GM19395 (cell line): ENCODE data around the gene IRF4.
"Not testable (repeated sequence)": the region's sequence is repeated elsewhere in the genome, so short reads cannot be mapped to it uniquely, and the experiment has no call there.

ENCODE experiments used
- ATAC-seq: cut with Tn5 transposase; IDR thresholded peaks from one replicate; pipeline ENCODE4 v1.9.1; 2021; ENCODE audit warnings: mild to moderate bottlenecking, moderate library complexity; ENCODE audit not compliant: unreplicated experiment

The IRF4 gene

DNA sequence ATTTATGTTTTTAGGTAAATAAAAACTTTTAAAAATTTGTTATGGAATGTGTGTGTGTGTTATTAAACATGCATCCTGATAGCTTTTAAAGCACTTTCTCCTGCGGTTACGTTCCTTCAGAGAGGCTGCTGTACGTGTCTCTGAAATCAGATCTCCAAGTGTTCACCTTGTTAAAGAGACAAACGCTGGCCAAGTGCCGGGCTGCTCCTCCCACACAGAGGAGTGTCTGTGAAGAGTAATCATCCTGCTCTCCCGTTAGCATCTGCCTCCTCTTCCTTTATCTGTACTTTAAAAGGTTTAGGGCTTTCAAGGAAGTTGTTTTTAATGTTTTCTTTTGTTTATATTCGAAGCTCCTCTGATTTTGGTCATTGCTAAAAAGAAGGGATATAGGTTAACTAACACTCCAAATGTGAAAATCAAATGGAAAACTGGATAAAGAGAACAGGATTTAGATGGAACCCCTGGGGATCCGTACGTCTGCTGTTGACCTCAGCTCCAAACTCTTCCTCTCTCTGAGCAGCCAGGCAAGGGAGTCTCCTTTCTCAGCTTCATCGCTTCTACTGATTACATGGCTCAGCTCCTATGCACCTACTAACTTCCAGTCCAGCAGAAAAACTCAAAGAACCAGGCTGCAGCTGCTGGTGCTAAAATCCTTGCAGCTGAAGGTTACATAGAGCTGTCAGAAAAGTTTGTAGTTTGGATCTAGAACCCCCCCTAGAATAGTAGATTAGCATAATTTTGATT is 20.0 kb downstream of the IRF4 start:
- no peak for ATAC-seq

DNA sequence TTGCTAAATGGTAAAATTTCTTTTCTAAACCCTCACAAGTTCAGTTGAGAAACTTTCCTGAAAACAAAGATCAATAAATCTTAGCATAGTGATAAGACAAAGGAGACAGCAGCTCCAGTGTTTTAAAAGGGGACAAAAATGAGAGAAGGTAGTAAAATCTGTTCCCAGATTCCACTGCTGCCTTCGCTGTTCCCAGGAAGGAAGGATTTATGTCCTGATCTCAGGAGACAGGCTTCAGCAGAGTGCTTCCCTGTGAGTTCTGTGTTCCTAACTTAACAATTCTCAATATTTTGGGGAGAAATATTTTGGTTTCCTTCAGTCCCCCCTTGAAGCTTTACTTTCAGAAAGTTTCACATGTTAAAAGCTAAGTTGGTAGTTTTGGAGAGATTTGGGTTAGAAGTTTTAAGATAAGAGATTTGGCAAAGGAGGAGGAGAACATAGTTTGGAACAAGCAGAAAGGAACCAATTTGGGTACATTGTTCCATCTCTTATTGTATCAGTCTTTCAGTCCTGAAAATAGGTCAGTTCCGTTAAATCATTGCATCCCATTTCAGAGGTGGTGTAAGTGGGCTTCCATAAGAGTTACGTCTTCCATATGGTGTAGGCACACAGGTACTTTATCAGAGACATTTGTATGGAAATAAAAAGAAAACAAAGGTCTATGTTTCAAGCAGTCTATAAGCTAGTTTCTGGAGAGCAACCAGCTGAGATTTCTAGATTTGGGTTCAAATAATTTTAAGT is 20.8 kb downstream of the IRF4 start:
- ATAC-seq: no peak

DNA sequence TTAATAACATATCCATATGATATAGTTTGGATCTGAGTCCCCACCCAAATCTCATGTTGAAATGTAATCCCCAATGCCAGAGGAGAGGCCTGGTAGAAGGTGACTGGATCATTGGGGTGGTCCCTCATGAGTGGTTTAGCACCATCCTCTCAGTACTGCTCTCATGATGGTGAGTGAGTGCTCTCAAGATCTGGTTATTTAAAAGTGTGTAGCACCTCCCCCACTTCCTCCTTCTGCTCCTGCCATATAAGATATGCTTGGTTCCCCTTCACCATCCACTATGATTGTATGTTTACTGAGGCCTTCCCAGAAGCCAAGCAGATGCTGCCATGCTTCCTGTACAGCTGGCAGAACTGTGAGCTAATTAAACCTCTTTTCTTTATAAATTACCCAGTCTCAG is 22.9 kb downstream of the IRF4 start:
- ATAC-seq: no peak

DNA sequence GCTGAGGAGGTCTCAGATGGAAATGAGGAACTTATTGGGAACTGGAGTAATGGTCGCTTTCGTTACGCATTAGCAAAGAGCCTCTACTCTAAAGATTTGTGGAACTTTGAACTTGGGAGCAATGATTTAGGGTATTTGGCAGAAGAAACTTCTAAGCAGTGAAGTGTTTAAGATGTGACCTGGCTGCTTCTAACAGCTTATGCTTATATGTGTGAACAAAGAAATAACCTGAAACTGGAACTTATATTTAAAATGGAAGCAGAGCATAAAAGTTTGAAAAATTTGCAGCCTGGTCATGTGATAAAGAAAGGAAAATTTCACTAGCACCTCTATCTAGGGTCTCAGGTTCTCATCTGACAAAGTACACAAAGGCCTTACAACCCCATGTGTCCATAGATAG is 23.5 kb downstream of the IRF4 start:
- no peak for ATAC-seq

DNA sequence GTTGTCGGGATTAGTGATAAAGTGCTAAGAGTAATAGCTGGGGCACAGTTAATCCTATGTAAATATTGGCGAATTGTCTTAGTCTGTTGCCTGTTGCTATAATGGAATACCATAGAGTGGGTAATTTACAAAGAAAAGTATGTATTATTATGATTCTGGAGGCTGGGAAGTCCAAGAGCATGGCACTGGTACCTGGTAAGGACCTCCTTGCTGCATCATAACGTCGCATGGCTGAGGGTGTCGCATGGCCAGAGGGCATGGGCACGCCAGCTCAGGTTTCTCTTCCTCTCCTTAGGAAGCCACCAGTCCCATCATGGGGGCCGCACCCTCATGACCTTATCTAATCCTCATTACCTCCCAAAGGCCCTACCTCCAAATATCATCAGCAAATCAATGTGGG is 29.7 kb downstream of the IRF4 start:
- ATAC-seq: no peak

DNA sequence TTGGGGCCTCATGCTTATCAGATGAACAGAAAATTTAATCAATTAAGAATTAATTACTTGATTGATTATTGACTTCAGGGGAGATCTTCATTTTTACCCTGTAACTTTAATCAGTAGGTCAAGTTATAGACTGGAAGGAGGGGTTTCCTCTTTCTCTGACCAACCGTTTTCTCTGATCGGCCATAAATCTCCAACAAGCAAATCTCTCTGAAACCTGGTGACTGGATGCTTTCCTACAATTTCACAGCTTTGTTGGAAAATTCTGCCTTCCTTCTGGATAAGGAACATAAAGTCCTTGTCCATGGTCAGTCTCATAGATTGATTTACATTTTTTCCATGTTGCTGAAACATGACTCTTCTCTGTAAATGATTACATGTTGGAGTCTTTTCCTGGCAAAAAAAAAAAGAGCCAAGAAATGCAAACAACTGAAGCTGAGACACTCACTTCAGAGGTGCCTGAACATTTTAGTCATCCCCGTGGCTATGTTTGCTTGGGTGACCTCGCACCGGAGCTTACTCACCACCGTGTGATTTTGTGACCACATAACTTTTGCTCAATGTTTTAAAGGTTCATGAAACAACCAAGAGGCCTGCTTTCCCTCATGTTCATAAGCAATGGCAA is 31.0 kb downstream of the IRF4 start:
- no peak for ATAC-seq

DNA sequence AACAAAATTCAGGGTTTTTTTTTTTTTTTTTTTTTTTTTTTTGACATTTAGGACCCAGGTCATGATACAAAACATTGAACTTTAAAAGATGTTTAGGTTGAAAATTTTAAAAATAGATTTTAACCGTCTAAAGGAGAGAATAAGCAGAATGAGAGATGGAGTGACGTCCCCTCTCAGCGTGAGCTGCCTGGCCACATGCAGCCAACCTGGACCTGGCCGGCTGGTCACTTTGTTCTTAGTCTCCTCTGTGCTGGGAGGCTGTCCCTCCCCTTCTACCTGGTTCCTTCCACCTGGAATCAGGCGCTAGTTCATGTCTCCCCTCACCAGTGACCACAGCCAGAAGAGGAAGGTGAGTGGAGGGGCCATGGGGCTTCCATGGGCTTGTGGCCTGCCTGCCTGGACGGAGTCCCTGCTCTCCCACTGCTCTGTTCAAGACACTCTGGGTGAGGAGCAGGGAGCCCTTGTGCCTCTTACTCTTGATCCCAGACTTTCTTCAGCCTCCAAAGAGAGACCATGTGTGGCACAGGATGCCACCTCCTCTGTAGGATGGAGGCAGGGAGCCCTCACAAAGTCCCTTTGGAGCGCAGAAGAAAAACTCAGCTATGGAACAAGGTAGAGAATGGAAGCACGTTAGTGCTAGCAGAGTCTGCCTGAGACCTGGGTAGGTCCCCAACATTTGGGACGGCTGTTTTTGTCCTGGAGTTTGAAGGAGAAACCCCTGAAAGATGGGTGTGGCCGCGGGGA is 31.7 kb downstream of the IRF4 start:
- no peak for ATAC-seq

DNA sequence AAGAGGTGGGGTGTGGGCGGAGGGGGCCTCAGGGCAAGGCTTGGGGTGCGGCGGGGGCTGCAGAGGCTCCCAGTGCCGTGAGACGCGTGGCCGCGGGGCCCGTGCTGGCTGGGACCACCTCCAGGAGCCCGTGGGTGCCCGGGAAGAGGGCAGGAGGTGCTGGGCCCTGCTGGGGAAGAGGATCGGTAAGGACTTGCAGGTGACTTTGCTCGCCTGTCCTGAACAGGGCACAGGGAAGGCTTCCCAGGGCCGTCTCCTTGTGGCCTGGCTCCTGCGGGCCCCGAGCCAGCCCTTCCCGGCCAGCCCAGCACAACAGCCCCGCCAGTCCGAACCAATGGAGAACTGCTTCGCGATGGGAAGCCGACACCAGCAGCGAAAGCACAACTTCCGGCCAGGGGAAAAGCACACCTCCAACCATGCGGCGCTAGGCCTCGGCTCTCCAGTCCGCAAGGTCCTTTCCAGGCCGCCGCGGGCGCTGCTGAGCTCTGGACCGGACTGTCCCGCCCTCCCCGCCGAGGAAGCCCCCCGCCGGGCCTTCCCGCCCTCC is 32.3 kb downstream of the IRF4 start:
- no peak for ATAC-seq

DNA sequence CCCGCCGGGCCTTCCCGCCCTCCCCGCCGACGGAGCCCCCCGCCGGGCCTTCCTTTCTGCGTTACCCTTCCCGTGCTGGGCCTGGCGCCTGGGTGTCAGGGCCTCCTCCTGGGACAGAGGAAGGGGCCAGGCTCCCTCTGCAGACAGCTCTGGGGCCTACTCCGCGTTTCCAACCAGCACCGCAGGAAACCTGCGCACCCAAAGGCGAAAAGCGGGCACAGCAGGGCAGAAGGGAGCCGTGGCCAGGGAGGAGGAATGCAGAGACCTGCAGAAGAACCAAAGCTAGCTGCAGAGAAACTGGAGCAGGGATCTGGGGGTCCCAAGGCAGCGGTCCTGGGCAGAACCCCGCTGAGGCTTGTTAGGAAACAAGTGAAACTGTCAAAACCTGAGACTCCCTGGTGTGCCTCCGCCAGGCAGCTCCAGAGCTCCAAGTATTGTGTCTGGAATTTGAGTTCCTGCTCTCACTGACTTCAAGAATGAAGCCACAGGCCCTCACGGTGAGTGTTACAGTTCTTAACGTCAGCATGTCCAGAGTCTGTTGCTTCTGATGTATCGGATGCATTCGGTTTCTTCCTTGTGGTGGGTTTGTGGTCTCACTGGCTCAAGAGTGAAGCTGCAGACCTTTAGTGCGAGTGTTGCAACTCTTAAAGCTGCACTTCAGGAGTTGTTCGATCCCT is 33.3 kb downstream of the IRF4 start:
- ATAC-seq: no peak

DNA sequence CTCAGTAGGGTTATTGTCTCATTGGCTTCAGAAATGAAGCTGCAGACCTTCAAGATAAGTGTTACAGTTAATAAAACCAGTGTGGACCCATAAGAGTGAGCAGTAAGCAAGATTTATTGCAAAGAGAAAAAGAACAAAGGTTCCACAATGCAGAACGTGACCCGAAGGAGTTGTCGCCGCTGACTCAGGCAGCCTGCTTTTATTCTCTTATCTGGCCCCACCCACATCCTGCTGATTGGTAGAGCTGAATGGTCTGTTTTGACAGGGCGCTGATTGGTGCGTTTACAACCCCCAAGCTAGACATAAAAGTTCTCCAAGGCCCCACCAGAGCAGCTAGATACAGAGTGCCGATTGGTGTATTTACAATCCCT is 33.9 kb downstream of the IRF4 start:
- ATAC-seq: not testable (repeated sequence)

DNA sequence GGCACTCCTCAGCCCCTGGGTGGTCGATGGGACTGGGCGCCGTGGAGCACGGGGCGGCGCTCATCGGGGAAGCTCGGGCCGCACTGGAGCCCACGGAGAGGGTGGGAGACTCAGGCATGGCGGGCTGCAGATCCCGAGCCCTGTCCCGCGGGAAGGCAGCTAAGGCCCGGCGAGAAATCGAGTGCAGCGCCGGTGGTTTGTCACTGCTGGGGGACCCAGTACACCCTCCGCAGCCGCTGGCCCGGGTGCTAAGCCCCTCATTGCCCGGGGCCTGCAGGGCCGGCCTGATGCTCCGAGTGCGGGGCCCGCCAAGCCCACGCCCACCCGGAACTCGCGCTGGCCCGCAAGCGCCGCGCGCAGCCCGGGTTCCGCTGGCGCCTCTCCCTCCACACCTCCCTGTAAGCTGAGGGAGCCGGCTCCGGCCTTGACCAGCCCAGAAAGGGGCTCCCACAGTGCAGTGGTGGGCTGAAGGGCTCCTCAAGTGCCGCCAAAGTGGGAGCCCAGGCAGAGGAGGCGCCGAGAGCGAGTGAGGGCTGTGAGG is 34.7 kb downstream of the IRF4 start:
- not testable (repeated sequence) for ATAC-seq

DNA sequence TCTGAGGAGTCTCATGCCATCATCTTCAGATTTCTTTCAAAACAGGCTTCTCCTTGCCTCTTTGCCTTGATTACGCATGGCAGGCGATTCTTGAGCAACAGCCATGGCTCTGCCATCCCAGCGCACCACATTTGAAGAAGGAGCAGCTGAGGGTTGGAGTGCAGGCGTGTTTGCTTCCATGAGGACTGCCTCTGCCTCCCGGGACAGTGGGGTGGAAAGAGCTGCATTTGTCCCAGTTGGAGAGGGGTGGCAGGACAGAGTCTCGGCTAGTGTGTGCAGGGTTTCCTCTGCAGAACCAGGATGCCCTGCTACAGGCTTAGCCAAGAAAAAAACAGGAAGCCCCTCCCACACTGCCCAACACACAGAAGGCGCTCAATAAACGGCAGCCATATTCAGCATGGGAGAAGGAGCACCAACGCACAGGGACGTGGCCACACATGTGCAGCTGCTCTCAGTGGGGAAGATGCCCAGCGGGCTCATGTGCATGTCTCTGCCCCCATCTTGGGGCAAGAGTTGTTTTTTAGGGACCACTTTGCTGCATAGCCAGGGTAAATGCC is 36.6 kb downstream of the IRF4 start:
- no peak for ATAC-seq

DNA sequence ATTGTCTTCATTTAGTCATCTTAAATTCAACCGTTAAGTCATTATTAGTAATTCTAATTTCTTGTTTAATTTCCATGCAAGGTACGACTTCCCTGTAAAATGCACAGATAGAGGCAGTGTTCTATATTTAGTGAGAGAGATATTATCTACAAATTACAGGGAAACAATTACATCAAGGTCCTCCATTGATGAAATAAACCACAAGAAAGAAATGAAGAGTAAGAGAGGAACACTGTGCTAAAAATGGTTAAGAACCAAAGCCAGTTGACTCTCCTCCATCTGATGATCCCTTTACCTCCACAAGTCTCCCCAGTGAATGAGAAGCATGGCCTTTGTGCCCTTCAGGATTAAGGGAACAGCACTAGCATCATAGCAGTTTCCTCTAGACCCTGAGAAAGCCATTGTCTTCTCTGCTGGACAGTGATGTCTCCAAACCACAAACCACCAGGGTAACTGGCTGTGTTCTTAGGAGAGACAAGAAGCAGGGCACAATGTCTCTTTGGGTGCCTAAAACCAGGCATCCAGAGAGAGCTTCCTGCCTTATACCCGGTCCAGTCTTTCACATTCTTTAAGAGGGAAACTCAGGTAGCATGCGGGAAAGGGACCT is 38.1 kb downstream of the IRF4 start:
- no peak for ATAC-seq

DNA sequence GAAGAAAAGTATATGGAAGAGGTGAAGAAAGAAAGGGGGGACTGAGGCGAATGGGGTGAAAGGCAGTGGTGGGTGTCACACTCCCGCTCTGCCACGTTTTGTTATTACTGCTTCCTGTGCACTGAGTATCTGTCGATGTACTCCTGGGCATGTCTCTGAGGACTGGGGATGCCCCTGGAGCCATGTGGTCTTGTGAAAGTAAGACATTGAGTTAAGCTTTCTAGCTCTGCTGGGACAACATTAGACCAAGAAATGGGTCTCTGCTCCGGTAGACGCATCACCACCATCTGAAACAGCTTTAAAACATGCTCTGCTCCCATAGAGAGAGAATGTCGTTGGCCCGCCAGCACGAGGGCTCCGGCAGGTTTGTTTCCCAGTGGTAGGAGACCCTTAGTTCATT is 40.0 kb downstream of the IRF4 start:
- ATAC-seq: no peak

DNA sequence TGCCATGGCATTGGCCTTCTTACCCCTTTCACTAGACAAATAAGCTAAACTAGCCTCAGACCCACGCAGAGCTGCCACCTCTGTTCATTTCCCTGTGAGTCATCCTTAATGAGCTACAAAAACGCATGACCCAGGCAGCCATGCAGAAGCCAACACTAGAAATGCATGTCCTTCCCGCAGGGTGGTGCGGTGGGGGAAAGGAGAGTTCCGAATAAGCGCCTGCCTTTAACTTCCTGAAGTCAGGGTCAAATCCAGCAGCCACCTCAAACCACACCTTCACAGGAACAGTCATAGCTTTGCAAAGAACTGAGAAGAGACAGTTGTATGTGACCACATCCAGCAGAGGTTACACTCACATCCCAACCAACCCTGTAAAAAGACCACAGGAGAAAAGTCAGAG is 40.4 kb downstream of the IRF4 start:
- no peak for ATAC-seq

DNA sequence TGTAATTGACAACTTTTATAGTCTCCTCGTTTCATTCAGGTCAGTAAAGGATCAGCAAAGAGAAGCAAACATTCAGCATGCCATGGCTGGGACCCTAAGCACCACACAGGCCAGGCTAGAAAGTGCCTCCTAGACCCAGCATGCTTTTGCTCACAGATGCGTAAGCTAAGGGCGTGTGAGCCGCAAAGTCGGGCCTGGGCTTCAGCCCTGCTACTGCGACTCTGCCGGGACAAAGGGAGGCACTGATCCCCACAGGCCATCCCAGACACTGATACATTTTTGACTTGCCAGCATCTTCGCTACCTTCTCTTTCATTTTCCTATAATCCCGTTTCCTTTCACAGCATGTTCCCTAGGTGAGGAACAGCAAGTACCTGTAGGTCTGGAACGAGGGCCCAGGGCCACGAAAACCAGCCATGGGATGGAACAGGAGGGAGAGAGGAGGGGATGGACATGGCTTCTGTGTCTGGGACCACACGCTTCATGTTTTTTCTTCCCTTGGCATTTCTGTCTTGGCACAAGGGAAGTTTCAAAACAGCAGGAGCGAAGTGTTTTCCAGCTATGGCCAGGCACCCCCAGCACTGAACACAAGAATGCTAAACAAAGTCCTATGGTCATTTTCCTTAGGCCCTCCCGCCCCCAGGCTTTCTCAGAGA is 42.6 kb downstream of the IRF4 start:
- ATAC-seq: no peak

DNA sequence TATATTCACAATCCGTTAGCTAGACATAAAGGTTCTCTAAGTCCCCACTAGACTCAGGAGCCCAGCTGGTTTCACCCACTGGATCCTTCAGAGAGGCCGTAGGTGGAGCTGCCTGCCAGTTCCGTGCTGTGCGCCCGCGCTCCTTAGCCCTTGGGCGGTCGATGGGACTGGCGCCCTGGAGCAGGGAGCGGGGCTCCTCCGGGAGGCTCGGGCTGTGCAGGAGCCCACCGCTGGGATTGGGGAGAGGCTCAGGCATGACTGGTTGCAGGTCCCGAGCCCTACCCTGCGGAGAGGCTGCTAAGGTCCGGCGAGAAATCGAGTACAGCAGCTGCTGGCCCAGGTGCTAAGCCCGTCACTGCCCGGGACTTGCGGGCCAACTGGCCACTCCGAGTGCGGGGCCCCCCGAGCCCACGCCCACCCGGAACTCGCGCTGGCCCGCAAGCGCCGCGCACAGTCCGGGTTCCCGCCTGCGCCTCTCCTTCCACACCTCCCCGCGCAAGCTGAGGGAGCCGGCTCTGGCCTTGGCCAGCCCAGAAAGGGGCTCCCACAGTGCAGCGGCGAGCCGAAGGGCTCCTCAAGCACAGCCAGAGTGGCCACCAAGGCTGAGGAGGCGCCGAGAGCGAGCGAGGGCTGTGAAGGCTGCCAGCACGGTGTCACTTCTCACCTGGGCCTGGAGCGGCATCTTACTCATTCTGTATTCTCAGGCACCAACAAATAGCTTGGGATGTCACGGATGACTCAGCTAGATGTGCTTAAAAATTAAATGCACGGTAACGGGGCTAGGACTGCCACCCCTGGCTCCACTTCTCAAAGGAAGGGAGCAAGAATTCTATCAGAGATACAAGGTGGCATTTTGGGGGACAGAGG is 44.1 kb downstream of the IRF4 start:
- no peak for ATAC-seq
